Osteoblast (primary cell): Measurements from ENCODE around the gene ITGB8. TPM values are rescaled to one million over a fixed set of nuclear protein-coding genes. Genes with fewer than 3 reads are reported as not detected.
A peak's percentile ranks its signal among the peaks of the same experiment; 100 is the strongest.

Experiments used
- DNase-seq: peaks from one replicate; pipeline ENCODE4 v3.0.0; 2011; ENCODE audit warnings: low spot score, mixed read lengths; ENCODE audit not compliant: insufficient read length; ENCODE audit errors: missing footprints
- H2AFZ ChIP-seq: 2 replicates; pipeline ENCODE4 v1.6.0; 2011; ENCODE audit warnings: mild to moderate bottlenecking, low read length
- H3K27ac ChIP-seq: 2 replicates; pipeline ENCODE4 v1.5.1; 2011; ENCODE audit warnings: mild to moderate bottlenecking, low read depth, low read length, moderate library complexity
- H3K27me3 ChIP-seq: 2 replicates; pipeline ENCODE4 v1.6.0; 2012; ENCODE audit warnings: mild to moderate bottlenecking, control low read depth, inconsistent platforms, low read length, moderate library complexity; ENCODE audit not compliant: insufficient read depth
- H3K36me3 ChIP-seq: 2 replicates; pipeline ENCODE4 v1.5.1; 2011; ENCODE audit warnings: mild to moderate bottlenecking, low read length, control low read depth, moderate library complexity; ENCODE audit not compliant: insufficient read depth
- H3K4me1 ChIP-seq: 2 replicates; pipeline ENCODE4 v1.5.1; 2011; ENCODE audit warnings: mild to moderate bottlenecking, low read length, control low read depth, moderate library complexity; ENCODE audit not compliant: insufficient read depth
- H3K4me2 ChIP-seq: 2 replicates; pipeline ENCODE4 v1.6.0; 2011; ENCODE audit warnings: mild to moderate bottlenecking, low read length; ENCODE audit not compliant: insufficient read depth
- H3K4me3 ChIP-seq: fragments of 200-600 bp; sonication (generic); 3 replicates; pipeline ENCODE4 v1.5.1; 2012; ENCODE audit warnings: mild to moderate bottlenecking, low read length, inconsistent platforms; ENCODE audit not compliant: insufficient read depth
- H3K79me2 ChIP-seq: 2 replicates; pipeline ENCODE4 v1.6.0; 2012; ENCODE audit warnings: mild to moderate bottlenecking, low read length, control low read depth, inconsistent platforms; ENCODE audit not compliant: insufficient read depth
- H3K9me3 ChIP-seq: 2 replicates; pipeline ENCODE4 v1.5.1; 2011; ENCODE audit warnings: low read depth, low read length, control low read depth
- H4K20me1 ChIP-seq: 2 replicates; pipeline ENCODE4 v1.6.0; 2012; ENCODE audit warnings: mild to moderate bottlenecking, low read length, control low read depth; ENCODE audit not compliant: insufficient read depth
- CTCF ChIP-seq: IDR thresholded peaks from 2 replicates; pipeline ENCODE4 v1.5.1; 2011; ENCODE audit warnings: mild to moderate bottlenecking, low read depth, low read length, moderate library complexity; ENCODE audit errors: extremely low read depth
- total RNA-seq: library from RNA; depleted of rRNA; stranded (reverse); fragments of >200 nt; gene quantifications from 2 replicates; pipeline ENCODE4 v1.2.3, GENCODE V29; 2012

ITGB8 gene
- total RNA-seq, 1 donor, result 35.1 TPM

DNA sequence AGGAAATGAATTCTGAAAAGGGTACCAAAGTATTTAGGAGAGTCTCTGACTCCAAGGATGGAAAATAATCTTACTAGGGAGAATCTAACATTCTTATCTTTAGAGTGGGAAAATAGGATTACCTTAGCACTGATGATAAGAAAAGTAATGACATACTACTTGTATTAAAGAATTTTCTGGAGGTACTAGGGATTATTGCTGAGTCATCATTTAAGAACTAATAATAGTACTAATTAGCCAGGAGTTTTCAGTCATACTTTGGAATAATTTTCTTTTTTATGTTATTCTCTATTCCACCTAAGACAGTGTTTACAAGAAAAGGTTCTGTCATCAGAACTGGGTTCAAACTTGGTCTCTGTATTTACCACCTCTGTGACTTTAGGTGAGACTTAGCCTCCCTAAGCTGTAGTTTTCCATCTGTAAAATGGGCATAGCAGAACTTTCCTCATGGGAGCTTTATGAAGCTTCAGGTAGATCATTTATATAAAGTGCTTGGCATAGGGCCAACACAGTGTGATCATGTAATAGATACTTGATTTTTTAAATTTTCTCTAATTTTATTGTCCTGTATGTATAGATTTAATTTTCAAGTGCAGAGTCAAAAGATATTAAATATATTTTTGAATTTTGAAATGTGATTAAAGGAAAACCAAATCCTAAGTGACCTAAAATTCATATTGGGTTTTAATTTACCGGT is 20.4 kb downstream of the ITGB8 start:
- no peaks in the 10 kb centered on the region for H3K79me2 ChIP-seq
- H3K27me3 ChIP-seq, result no peaks in the 10 kb centered on the region
- H3K4me2 ChIP-seq, result peak overlapping the region; percentile 56
- H4K20me1 ChIP-seq, result no peaks in the 10 kb centered on the region
- no peaks in the 10 kb centered on the region for H3K36me3 ChIP-seq
- H3K9me3 ChIP-seq, result no peaks in the 10 kb centered on the region
- H3K27ac ChIP-seq, result peak overlapping the region; percentile 62
- DNase-seq, result no peak
- no peak for TF ChIP-seq CTCF
- no peak overlapping the region for H2AFZ ChIP-seq
- peaks cover 20% of the 10 kb centered on the region for H3K4me1 ChIP-seq
- H3K4me3 ChIP-seq, result no peak overlapping the region

DNA sequence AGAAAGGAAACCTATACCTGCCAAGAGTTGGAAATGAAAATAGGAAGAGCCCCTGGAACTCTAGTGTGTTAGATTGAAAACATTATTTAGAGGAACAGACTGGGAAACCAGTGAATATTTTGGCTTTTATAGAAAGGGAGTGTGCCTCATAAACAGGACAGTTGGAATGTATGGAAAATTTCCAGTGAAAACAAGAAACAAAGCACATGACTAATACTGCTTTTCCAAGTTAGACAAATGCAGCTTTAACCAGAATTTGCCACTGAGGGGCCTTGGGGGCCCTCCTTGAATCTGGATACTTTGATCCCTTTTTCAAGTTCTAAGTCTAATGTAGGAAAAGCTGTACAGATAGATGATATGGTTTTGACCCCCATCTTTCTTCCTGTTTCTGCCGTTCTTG is 21.2 kb downstream of the ITGB8 start:
- no peak for TF ChIP-seq CTCF
- H3K36me3 ChIP-seq, result no peaks in the 10 kb centered on the region
- no peaks in the 10 kb centered on the region for H4K20me1 ChIP-seq
- peak overlapping the region; percentile 56 for H3K4me2 ChIP-seq
- H3K4me3 ChIP-seq, result no peak overlapping the region
- H3K9me3 ChIP-seq, result no peaks in the 10 kb centered on the region
- no peaks in the 10 kb centered on the region for H3K79me2 ChIP-seq
- H3K27ac ChIP-seq, result peak overlapping the region; percentile 62
- no peak overlapping the region for H2AFZ ChIP-seq
- no peaks in the 10 kb centered on the region for H3K27me3 ChIP-seq
- DNase-seq, result peak; percentile 37
- H3K4me1 ChIP-seq, result peaks cover 20% of the 10 kb centered on the region

GRCh38 chr7:20352573-20353306 is 22.0 kb downstream of the ITGB8 start:
- H3K36me3 ChIP-seq, result no peaks in the 10 kb centered on the region
- H3K4me1 ChIP-seq, result peaks cover 20% of the 10 kb centered on the region
- no peaks in the 10 kb centered on the region for H4K20me1 ChIP-seq
- H3K79me2 ChIP-seq, result no peaks in the 10 kb centered on the region
- H3K27ac ChIP-seq, result peak overlapping the region; percentile 62
- no peak overlapping the region for H2AFZ ChIP-seq
- TF ChIP-seq CTCF, result no peak
- peak overlapping the region; percentile 29 for H3K4me3 ChIP-seq
- no peak overlapping the region for H3K4me2 ChIP-seq
- DNase-seq, result peak; percentile 70
- H3K9me3 ChIP-seq, result no peaks in the 10 kb centered on the region
- no peaks in the 10 kb centered on the region for H3K27me3 ChIP-seq
